ENCODE results near the gene MAPK1IP1L. TPM values are rescaled to one million over a fixed set of nuclear protein-coding genes. Genes with fewer than 3 reads are reported as not detected.

The MAPK1IP1L gene
- total RNA-seq, 1 donor from 2014 or later: 144 TPM

DNA sequence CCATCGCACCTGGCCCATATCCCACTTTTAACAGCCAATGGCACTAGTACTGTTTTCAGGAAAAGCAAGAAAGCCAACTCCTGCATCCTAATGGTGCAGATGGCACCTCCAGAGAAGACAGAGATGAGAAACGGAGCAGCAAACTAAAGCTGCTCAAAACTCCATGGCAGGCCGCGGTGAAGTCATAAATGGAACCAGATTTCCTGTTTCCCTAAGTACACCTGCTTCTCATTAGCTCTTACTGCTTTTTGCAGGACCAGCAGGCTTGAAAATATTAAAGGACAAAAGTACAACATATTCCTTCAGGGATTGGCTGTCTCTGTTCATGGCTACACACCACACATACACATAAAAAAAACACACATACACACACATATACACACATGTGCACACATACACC is 40.9 kb downstream of the MAPK1IP1L start:
- intact Hi-C loops (cut with micrococcal nuclease): no loop called here
- H3K4me1 Mint-ChIP-seq: peaks cover 12% of the 10 kb centered on the region
- no peaks in the 10 kb centered on the region for H3K36me3 Mint-ChIP-seq (ENCODE audit: low read depth)

GRCh38 chr14:55094292-55095157 is 43.1 kb downstream of the MAPK1IP1L start:
- Mint-ChIP-seq H3K27ac (no peak overlapping the region), H3K27me3 (peaks cover 2% of the 10 kb centered on the region), H3K4me3 (no peak overlapping the region), H3K9me3 (no peaks in the 10 kb centered on the region), H3K36me3 (ENCODE audit: low read depth) (peaks cover 4% of the 10 kb centered on the region), H3K4me1 (peaks cover 25% of the 10 kb centered on the region)
- intact Hi-C loops (cut with micrococcal nuclease): no loop called here
- no peak for DNase-seq

More for the DNA sequence above, 40.9 kb downstream of the MAPK1IP1L start:
- H3K27ac Mint-ChIP-seq: no peak overlapping the region
- DNase-seq: no peak
- H3K27me3 Mint-ChIP-seq: peaks cover 6% of the 10 kb centered on the region
- no peaks in the 10 kb centered on the region for H3K9me3 Mint-ChIP-seq
- H3K4me3 Mint-ChIP-seq: no peak overlapping the region

DNA sequence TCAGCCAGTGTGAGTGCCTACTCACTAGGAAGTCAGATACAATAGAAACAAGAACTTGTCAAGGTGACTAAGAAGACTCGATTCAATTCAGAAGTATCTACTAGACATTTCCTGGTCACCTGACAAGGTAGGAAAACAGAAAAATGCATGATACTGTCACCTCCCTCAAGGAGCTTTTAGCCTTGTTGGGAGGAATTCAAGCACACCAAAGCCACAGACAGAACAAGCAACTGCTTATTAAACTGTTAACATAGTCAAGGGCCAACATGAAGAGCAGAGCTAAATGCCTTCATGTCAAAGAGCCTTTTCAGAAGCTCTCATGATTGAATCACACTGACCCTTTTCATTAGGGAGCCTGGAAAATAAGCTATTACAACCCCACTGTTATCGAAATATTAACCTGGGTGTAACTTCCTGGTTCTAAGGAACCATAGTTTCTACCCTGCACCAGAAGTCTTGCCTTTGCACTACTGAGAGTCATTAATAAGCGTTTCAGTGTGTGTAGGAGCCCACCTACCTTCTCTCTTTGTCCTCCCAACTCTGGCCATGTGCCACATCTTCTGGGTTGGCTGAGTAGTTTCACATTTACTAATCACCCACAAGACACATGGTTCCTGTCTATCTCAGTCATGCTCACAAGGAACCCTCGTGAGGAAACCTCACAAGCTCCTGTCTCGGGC is 46.6 kb downstream of the MAPK1IP1L start:
- peak; percentile 82 for DNase-seq
- Mint-ChIP-seq H3K9me3 (no peaks in the 10 kb centered on the region), H3K36me3 (ENCODE audit: low read depth) (peaks cover 4% of the 10 kb centered on the region), H3K27me3 (no peaks in the 10 kb centered on the region), H3K4me1 (peaks cover 37% of the 10 kb centered on the region), H3K4me3 (peak overlapping the region; percentile 41), H3K27ac (peak overlapping the region; percentile 88)
- intact Hi-C loops (cut with micrococcal nuclease): no loop called here

GRCh38 chr14:55098561-55098898 is 47.1 kb downstream of the MAPK1IP1L start:
- Mint-ChIP-seq H3K4me1 (peaks cover 41% of the 10 kb centered on the region), H3K27ac (peak overlapping the region; percentile 88)

DNA sequence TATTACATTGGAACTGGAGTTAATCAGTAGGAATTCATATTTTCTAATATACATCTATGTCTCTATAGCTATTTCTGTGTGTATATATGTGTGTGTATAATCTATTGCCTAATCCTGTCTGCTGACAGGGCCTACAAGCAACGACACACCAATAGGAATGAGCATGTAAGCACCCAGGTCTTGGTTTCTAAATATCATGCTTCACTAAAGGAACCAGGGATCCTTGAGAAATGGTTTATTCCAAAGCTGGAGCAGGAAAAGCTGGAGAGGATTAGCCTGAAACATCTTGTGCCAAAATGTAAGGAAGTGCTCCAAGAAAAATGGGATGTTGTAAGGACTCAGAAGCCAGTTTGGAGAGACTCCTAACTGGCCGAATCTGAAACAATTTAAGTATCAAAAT is 48.3 kb downstream of the MAPK1IP1L start:
- Mint-ChIP-seq H3K4me3 (no peak overlapping the region), H3K36me3 (ENCODE audit: low read depth) (peaks cover 14% of the 10 kb centered on the region), H3K4me1 (peaks cover 49% of the 10 kb centered on the region), H3K27me3 (no peaks in the 10 kb centered on the region), H3K9me3 (peaks cover 8% of the 10 kb centered on the region), H3K27ac (peak overlapping the region; percentile 17)
- intact Hi-C loops (cut with micrococcal nuclease): loop anchor here (10.0 kb wide), 3 partner anchors 175 to 335 kb away; partner anchors contain the start of gene FBXO34
- no peak for DNase-seq

More at GRCh38 chr14:55098561-55098898, 47.1 kb downstream of the MAPK1IP1L start:
- peak overlapping the region; percentile 41 for H3K4me3 Mint-ChIP-seq
- no peak for DNase-seq
- intact Hi-C loops (cut with micrococcal nuclease): no loop called here
- no peaks in the 10 kb centered on the region for H3K27me3 Mint-ChIP-seq
- no peaks in the 10 kb centered on the region for H3K9me3 Mint-ChIP-seq
- peaks cover 4% of the 10 kb centered on the region for H3K36me3 Mint-ChIP-seq (ENCODE audit: low read depth)

DNA sequence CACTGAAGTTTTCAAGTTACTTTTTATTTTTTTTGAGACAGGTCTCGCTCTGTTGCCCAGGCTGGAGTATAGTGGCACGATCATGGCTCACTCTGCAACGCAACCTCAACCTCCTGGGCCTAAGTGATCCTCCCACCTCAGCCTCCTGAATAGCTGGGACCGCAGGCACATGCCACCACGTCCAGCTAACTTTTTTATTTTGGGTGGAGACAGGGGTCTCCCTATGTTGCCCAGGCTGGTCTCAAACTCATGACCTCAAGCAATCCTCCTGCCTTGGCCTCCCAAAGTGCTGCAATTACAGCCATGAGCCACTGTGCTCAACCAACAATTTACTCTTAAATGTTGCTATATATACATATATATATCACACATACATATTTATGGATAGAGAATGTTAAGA is 50.3 kb downstream of the MAPK1IP1L start:
- H3K27me3 Mint-ChIP-seq: no peaks in the 10 kb centered on the region
- H3K4me1 Mint-ChIP-seq: peaks cover 49% of the 10 kb centered on the region
- no peak for DNase-seq
- intact Hi-C loops (cut with micrococcal nuclease): loop anchor here (2.0 to 10.0 kb wide), 4 partner anchors 51 to 333 kb away; partner anchors contain the start of genes FBXO34 and MAPK1IP1L
- H3K9me3 Mint-ChIP-seq: peaks cover 12% of the 10 kb centered on the region
- H3K4me3 Mint-ChIP-seq: no peak overlapping the region
- H3K36me3 Mint-ChIP-seq (ENCODE audit: low read depth): peaks cover 17% of the 10 kb centered on the region
- peak overlapping the region; percentile 49 for H3K27ac Mint-ChIP-seq

DNA sequence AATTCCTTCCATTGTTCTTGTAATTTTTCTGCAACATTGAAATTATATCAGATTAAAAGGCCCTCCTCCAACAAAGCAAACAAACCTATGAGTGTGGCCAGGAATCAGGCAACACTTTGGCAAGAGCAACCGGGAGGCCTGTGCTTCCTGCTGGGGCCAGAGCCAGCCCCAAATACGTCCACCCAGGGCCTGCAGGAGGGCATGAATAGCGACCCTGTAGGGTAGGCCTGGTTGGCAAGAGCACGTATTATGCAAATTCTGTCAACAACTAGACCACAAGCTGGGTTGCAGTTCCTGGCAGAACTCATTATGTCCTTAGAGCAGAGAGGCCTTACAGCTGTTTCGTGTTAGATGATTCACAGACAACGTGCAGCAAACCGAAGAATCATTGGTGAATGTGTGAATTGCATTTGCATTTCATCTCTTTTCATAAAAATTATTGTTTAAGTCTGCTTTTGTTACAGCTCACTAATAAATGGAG is 50.7 kb downstream of the MAPK1IP1L start:
- H3K4me1 Mint-ChIP-seq: peaks cover 46% of the 10 kb centered on the region
- peaks cover 17% of the 10 kb centered on the region for H3K36me3 Mint-ChIP-seq (ENCODE audit: low read depth)
- H3K9me3 Mint-ChIP-seq: peaks cover 12% of the 10 kb centered on the region
- H3K4me3 Mint-ChIP-seq: peak overlapping the region; percentile 73
- DNase-seq: peak; percentile 84
- intact Hi-C loops (cut with micrococcal nuclease): loop anchor here (2.0 to 10.0 kb wide), 4 partner anchors 51 to 333 kb away; partner anchors contain the start of genes FBXO34 and MAPK1IP1L
- H3K27ac Mint-ChIP-seq: peak overlapping the region; percentile 94
- H3K27me3 Mint-ChIP-seq: no peaks in the 10 kb centered on the region

GRCh38 chr14:55103005-55103640 is 51.7 kb downstream of the MAPK1IP1L start:
- Mint-ChIP-seq H3K27me3 (no peaks in the 10 kb centered on the region), H3K9me3 (peaks cover 12% of the 10 kb centered on the region), H3K4me1 (peaks cover 47% of the 10 kb centered on the region), H3K4me3 (peak overlapping the region; percentile 73), H3K27ac (peak overlapping the region; percentile 94), H3K36me3 (ENCODE audit: low read depth) (peaks cover 17% of the 10 kb centered on the region)
- intact Hi-C loops (cut with micrococcal nuclease): loop anchor here (1.0 to 10.0 kb wide), 5 partner anchors 26 to 332 kb away; partner anchors contain the start of genes FBXO34, LGALS3 and MAPK1IP1L
- DNase-seq: peak; percentile 83

DNA sequence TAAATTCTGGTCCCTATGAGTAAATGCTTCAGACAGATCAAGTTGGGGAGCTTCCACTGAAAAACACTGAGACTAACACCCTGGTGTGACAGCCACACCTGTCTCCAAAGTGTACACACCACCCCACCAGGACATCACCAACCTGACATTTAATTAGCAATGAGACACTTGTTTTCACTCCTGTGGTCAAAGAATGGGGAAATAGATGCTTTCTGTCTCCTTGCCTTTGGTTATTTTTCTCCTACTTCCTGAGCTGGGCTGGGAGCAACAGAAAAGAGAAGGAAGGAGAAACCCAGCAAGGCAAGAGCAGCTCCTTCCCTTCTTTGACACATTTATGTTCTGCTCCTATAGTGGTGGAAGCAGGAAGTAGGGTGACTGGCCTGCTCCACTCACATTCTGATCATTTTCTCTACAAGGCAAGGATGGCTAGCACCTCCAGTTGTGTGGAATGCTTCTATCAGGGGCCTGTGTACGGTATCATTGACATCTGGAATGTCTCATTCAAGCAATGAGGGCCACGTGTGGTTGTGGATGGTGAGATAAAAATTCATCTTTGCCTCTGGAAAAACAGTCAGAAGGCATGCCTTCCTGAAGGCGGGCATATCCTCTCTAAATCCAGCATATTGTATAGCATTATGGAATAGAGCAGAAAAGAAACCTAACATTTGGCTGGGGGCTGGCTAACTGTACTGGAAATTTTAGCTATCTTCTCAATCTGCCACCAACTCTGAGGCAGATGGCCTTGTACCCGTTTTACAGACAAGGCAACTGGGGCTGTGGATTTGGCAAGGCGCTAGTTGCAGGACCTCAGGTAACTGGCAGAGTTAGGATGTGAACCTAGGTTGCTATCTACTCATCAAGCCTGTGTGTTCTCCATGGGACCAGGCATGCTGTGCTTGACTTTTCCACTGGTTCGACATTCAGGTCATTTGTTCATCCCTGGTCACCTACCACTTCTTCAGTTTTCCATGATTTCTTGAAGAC is 52.8 kb downstream of the MAPK1IP1L start:
- Mint-ChIP-seq H3K4me3 (peak overlapping the region; percentile 73), H3K4me1 (peaks cover 45% of the 10 kb centered on the region), H3K36me3 (ENCODE audit: low read depth) (peaks cover 12% of the 10 kb centered on the region), H3K27me3 (no peaks in the 10 kb centered on the region), H3K27ac (peak overlapping the region; percentile 94), H3K9me3 (peaks cover 12% of the 10 kb centered on the region)
- intact Hi-C loops (cut with micrococcal nuclease): loop anchor here (1.0 to 10.0 kb wide), 5 partner anchors 25 to 331 kb away; partner anchors contain the start of genes FBXO34, LGALS3 and MAPK1IP1L
- no peak for DNase-seq

- Mint-ChIP-seq H3K9me3 (peaks cover 12% of the 10 kb centered on the region), H3K4me1 (peaks cover 39% of the 10 kb centered on the region), H3K4me3 (no peak overlapping the region), H3K27me3 (no peaks in the 10 kb centered on the region), H3K36me3 (ENCODE audit: low read depth) (peaks cover 12% of the 10 kb centered on the region), H3K27ac (no peak overlapping the region)
- intact Hi-C loops (cut with micrococcal nuclease): loop anchor here (10.0 kb wide), 3 partner anchors 169 to 329 kb away; partner anchors contain the start of gene FBXO34
- no peak for DNase-seq
These were observed 54.5 kb downstream of the MAPK1IP1L start for GRCh38 chr14:55105991-55106390.

DNA sequence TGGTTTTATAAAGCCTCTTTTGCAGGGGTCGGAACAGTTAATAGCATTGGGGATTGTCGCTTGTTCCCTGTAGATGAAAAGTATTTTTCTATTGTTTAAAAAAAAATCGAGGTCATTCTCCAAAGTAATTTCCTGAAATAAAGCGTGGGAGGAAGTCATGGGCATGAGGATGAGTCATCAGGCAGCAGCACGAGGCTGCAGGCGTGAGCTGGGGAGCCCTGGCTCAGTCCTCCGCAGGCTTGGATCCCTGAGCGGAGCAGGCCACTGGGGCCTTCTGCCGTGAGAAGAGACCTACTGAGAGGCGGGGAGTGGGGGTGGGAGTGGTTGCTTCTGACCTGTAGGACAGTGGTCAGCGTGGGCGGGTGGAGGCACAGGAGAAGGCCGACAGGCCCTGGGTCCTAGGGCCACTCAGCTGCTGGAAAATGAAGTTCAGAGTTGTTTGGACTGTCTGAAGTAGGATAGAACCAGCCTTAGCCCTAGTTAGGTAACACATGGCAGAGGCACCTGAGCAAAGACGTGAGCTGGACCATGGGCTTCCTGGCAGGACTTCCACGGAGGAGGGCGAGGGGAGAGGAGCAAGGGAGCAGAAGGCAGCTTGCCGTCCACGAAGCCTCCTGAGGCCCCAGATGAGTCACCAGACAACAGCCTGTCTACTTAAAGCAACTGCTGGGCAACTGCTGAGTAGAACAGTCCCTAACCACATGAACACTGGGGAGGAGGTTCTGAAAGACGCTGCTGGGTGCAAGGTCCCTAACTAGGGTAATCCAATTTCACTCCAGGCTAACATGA is 56.5 kb downstream of the MAPK1IP1L start:
- intact Hi-C loops (cut with micrococcal nuclease): loop anchor here (10.0 kb wide), 3 partner anchors 167 to 327 kb away; partner anchors contain the start of gene FBXO34
- peaks cover 12% of the 10 kb centered on the region for H3K9me3 Mint-ChIP-seq
- peak; percentile 67 for DNase-seq
- peaks cover 12% of the 10 kb centered on the region for H3K36me3 Mint-ChIP-seq (ENCODE audit: low read depth)
- no peaks in the 10 kb centered on the region for H3K27me3 Mint-ChIP-seq
- peaks cover 28% of the 10 kb centered on the region for H3K4me1 Mint-ChIP-seq
- peak overlapping the region; percentile 8 for H3K4me3 Mint-ChIP-seq
- peak overlapping the region; percentile 84 for H3K27ac Mint-ChIP-seq

DNA sequence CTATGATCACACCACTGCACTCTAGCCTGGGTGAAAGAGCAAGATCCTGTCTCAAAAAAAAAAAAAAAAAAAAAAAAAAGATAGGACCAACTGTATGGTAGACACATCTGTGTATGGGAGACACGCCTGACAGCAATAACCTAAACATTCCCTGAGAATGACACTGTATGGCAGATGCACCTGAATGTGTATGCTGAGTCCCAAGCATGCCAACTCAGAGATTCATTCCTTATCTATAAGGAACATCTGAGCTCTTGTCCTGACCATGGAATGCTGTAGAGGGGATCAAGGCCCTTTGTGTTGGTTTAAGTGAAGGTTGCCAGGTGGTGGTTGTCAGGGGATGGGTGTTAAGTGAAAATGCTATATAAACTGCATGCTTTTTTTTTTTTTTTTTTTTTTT is 58.4 kb downstream of the MAPK1IP1L start:
- Mint-ChIP-seq H3K27me3 (peaks cover 3% of the 10 kb centered on the region), H3K9me3 (peaks cover 4% of the 10 kb centered on the region), H3K36me3 (ENCODE audit: low read depth) (peaks cover 3% of the 10 kb centered on the region), H3K27ac (no peak overlapping the region), H3K4me1 (peaks cover 15% of the 10 kb centered on the region), H3K4me3 (no peak overlapping the region)
- no peak for DNase-seq
- intact Hi-C loops (cut with micrococcal nuclease): loop anchor here (10.0 kb wide), 3 partner anchors 165 to 325 kb away; partner anchors contain the start of gene FBXO34

All from activated CD4-positive, alpha-beta T cell treated with anti-CD3 and anti-CD28 coated beads, Interleukin-2, amount 10 ng/mL, durations not matched to agents 24 days and 14 days (primary cell).